H9 (cell line): ENCODE data around the gene DACT2. TPM values are rescaled to one million over a fixed set of nuclear protein-coding genes. Genes with fewer than 3 reads are reported as not detected.

Source experiments
- DNase-seq: peaks from one replicate; pipeline ENCODE4 v3.0.0-alpha.2; 2017
- H2AFZ ChIP-seq: one replicate; pipeline ENCODE4 v1.6.1; 2013; ENCODE audit warnings: mild to moderate bottlenecking, low read length, control low read depth, moderate library complexity
- H2AK5ac ChIP-seq: 2 replicates; pipeline ENCODE4 v1.6.1; 2013; ENCODE audit warnings: low read length, control low read depth, mixed read lengths; ENCODE audit not compliant: insufficient read length
- H2BK120ac ChIP-seq: one replicate; pipeline ENCODE4 v1.6.1; 2013; ENCODE audit warnings: low read depth, mild to moderate bottlenecking, low read length, control low read depth, inconsistent platforms; ENCODE audit not compliant: poor library complexity, severe bottlenecking
- H2BK12ac ChIP-seq: 2 replicates; pipeline ENCODE4 v1.6.1; 2013; ENCODE audit warnings: low read length, control low read depth, mixed read lengths, low read depth; ENCODE audit not compliant: insufficient read length
- H2BK15ac ChIP-seq: 2 replicates; pipeline ENCODE4 v1.6.1; 2013; ENCODE audit warnings: low read depth, low read length, control low read depth
- H2BK20ac ChIP-seq: one replicate; pipeline ENCODE4 v1.6.1; 2013; ENCODE audit warnings: low read depth, mild to moderate bottlenecking, low read length, control low read depth, inconsistent platforms; ENCODE audit not compliant: poor library complexity, severe bottlenecking
- H2BK5ac ChIP-seq: 2 replicates; pipeline ENCODE4 v1.6.1; 2013; ENCODE audit warnings: low read length, control low read depth, mixed read lengths; ENCODE audit not compliant: insufficient read length
- H3K14ac ChIP-seq: 2 replicates; pipeline ENCODE4 v1.6.1; 2013; ENCODE audit warnings: low read length, control low read depth; ENCODE audit not compliant: insufficient read depth
- H3K18ac ChIP-seq: 2 replicates; pipeline ENCODE4 v1.6.1; 2013; ENCODE audit warnings: low read depth, mild to moderate bottlenecking, mixed read lengths, low read length, control low read depth; ENCODE audit not compliant: insufficient read length
- H3K23ac ChIP-seq: 2 replicates; pipeline ENCODE4 v1.6.1; 2013; ENCODE audit warnings: low read length, control low read depth, mixed read lengths, low read depth; ENCODE audit not compliant: insufficient read length
- H3K23me2 ChIP-seq: 2 replicates; pipeline ENCODE4 v1.6.1; 2013; ENCODE audit warnings: low read depth, mild to moderate bottlenecking, mixed read lengths, low read length, control low read depth; ENCODE audit not compliant: insufficient read length, poor library complexity, severe bottlenecking
- H3K27ac ChIP-seq: 2 replicates; pipeline ENCODE4 v1.5.1; 2013; ENCODE audit warnings: low read length, control low read depth, mixed read lengths, low read depth; ENCODE audit not compliant: insufficient read length
- H3K27me3 ChIP-seq: 2 replicates; pipeline ENCODE4 v1.6.1; 2013; ENCODE audit warnings: low read length, control low read depth, inconsistent platforms; ENCODE audit not compliant: insufficient read depth
- H3K4ac ChIP-seq: 2 replicates; pipeline ENCODE4 v1.6.1; 2013; ENCODE audit warnings: low read depth, mild to moderate bottlenecking, control low read depth, inconsistent platforms, low read length, moderate library complexity
- H3K4me1 ChIP-seq: 2 replicates; pipeline ENCODE4 v1.6.1; 2013; ENCODE audit warnings: low read length, control low read depth, inconsistent platforms; ENCODE audit not compliant: insufficient read depth
- H3K4me2 ChIP-seq: 2 replicates; pipeline ENCODE4 v1.6.1; 2013; ENCODE audit warnings: low read length, control low read depth, mixed read lengths; ENCODE audit not compliant: insufficient read length, insufficient read depth
- H3K56ac ChIP-seq: 2 replicates; pipeline ENCODE4 v1.6.1; 2013; ENCODE audit warnings: low read depth, mild to moderate bottlenecking, mixed read lengths, low read length, control low read depth; ENCODE audit not compliant: insufficient read length
- H3K79me1 ChIP-seq: 2 replicates; pipeline ENCODE4 v1.6.1; 2013; ENCODE audit warnings: low read depth, mild to moderate bottlenecking, moderate library complexity, low read length, control low read depth, inconsistent platforms; ENCODE audit not compliant: insufficient read depth, poor library complexity, severe bottlenecking
- H3K79me2 ChIP-seq: 2 replicates; pipeline ENCODE4 v1.6.1; 2013; ENCODE audit warnings: low read length, control low read depth, inconsistent platforms; ENCODE audit not compliant: insufficient read depth
- H3K9ac ChIP-seq: 2 replicates; pipeline ENCODE4 v1.6.1; 2013; ENCODE audit warnings: low read length, control low read depth, mixed read lengths; ENCODE audit not compliant: insufficient read length; ENCODE audit errors: extremely low read depth
- H3K9me3 ChIP-seq: one replicate; pipeline ENCODE4 v1.6.1; 2013; ENCODE audit warnings: low read depth, low read length, inconsistent platforms; ENCODE audit not compliant: control insufficient read depth
- H3T11ph ChIP-seq: one replicate; pipeline ENCODE4 v1.6.1; 2013; ENCODE audit warnings: mild to moderate bottlenecking, low read length, control low read depth, inconsistent platforms
- H4K20me1 ChIP-seq: one replicate; pipeline ENCODE4 v1.6.1; 2013; ENCODE audit not compliant: control insufficient read depth, insufficient read length, insufficient read depth
- H4K5ac ChIP-seq: 2 replicates; pipeline ENCODE4 v1.6.1; 2013; ENCODE audit warnings: low read depth, mild to moderate bottlenecking, mixed read lengths, low read length, control low read depth; ENCODE audit not compliant: insufficient read length
- H4K8ac ChIP-seq: replicated peaks from 2 replicates; pipeline ENCODE4 v1.6.1; 2013; ENCODE audit warnings: low read length, control low read depth, mixed read lengths, low read depth; ENCODE audit not compliant: insufficient read length
- H4K91ac ChIP-seq: 2 replicates; pipeline ENCODE4 v1.6.1; 2013; ENCODE audit warnings: low read depth, mild to moderate bottlenecking, moderate library complexity, mixed read lengths, low read length, control low read depth; ENCODE audit not compliant: insufficient read length
- H3K27ac Mint-ChIP-seq, 3 experiments: 2 replicates in 2 of 3; 3 replicates in 1 of 3; pipeline ENCODE4 v1.8.0; 2020 to 2021; ENCODE audit warnings: mixed read lengths in 3 of 3, mild to moderate bottlenecking in 1 of 3, moderate library complexity in 1 of 3
- H3K27me3 Mint-ChIP-seq: 2 replicates; pipeline ENCODE4 v1.8.0; 2021; ENCODE audit warnings: low read depth, mild to moderate bottlenecking, moderate library complexity, mixed read lengths
- H3K36me3 Mint-ChIP-seq, 3 experiments: 2 replicates in 2 of 3; 3 replicates in 1 of 3; pipeline ENCODE4 v1.8.0; 2020 to 2021; ENCODE audit warnings: low read depth in 3 of 3, mixed read lengths in 3 of 3; ENCODE audit not compliant: insufficient read depth in 1 of 3
- H3K4me1 Mint-ChIP-seq, 2 experiments: 2 replicates each; pipeline ENCODE4 v1.8.0; 2020; ENCODE audit warnings: mixed read lengths in 2 of 2
- H3K4me3 Mint-ChIP-seq, 2 experiments: 2 replicates in 1 of 2; 3 replicates in 1 of 2; pipeline ENCODE4 v1.8.0; 2020 to 2021; ENCODE audit warnings: mild to moderate bottlenecking in 2 of 2, mixed read lengths in 2 of 2, moderate library complexity in 1 of 2
- H3K9me3 Mint-ChIP-seq, 2 experiments: 2 replicates in 1 of 2; 3 replicates in 1 of 2; pipeline ENCODE4 v1.8.0; 2020; ENCODE audit warnings: mild to moderate bottlenecking in 2 of 2, mixed read lengths in 2 of 2, moderate library complexity in 1 of 2
- CTCF ChIP-seq: fragments of 200-600 bp; sonication (generic); conservative IDR thresholded peaks from 3 replicates; pipeline ENCODE4 v1.8.0; 2021; ENCODE audit warnings: antibody characterized with exemption, mild to moderate bottlenecking
- WGBS: extraction: QIAGEN DNeasy Blood & Tissue Kit; methylation state at CpG from one replicate; pipeline ENCODE4 v1.1.7; 2013; ENCODE audit warnings: missing lambda C conversion rate, low lambda C conversion rate, mixed read lengths; ENCODE audit not compliant: insufficient read length; ENCODE audit errors: extremely low coverage; 5-methylcytosine and 5-hydroxymethylcytosine counted together
- total RNA-seq: library from RNA; stranded (reverse); gene quantifications from 2 replicates; pipeline ENCODE4 v1.2.1, GENCODE V29; 2021

DACT2 gene
- total RNA-seq, 1 experiment from 2014 or later = 1.8 TPM

DNA sequence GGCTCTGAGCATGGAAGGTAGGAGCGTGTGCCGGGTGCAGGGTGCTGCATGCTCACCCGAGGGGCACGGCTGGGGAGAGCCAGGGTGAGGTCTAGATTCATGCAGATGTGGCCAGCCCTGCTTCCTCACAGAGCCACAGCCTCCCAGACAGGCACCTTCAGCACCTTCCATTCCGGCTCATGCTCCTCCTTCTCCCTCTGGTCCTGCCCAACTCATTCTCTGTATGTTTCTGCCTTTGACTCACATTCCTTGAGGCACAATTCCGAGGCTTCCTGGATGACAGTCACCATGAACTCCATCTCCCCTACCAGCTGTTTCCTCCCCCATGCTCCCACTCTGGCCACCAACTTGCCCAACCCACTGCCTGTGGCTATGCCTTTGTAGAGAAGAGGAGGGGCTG lies 35.4 kb downstream of the DACT2 start:
- Histone ChIP-seq H3T11ph (no peak overlapping the region), H3K56ac (no peak overlapping the region)

More for the DNA sequence above, 35.4 kb downstream of the DACT2 start:
- no peak overlapping the region for H2BK20ac ChIP-seq
- no peak overlapping the region for H2BK120ac ChIP-seq
- no peak overlapping the region for H3K27ac ChIP-seq
- no peak overlapping the region for H4K8ac ChIP-seq
- no peaks in the 10 kb centered on the region for H3K27me3 ChIP-seq
- H3K4ac ChIP-seq = no peak overlapping the region
- no peak overlapping the region for H3K9ac ChIP-seq
- no peak overlapping the region for H4K91ac ChIP-seq
- H3K18ac ChIP-seq = no peak overlapping the region
- Mint-ChIP-seq H3K4me3 (no peak overlapping the region), H3K4me1 (peaks cover 2% of the 10 kb centered on the region in 2 experiments; a peak in 1 of 4 replicates), H3K27ac (no peak overlapping the region), H3K36me3 (no peaks in the 10 kb centered on the region; a peak in 1 of 7 replicates), H3K27me3 (peaks cover 25% of the 10 kb centered on the region), H3K9me3 (no peaks in the 10 kb centered on the region)
- no peaks in the 10 kb centered on the region for H3K9me3 ChIP-seq
- no peak for TF ChIP-seq CTCF
- no peaks in the 10 kb centered on the region for H3K79me2 ChIP-seq
- H3K4me2 ChIP-seq = no peak overlapping the region
- no peak for DNase-seq
- no peak overlapping the region for H2AFZ ChIP-seq
- H2AK5ac ChIP-seq = no peak overlapping the region
- H3K14ac ChIP-seq = no peak overlapping the region; the same call in 1 of the 2 replicates
- no peak overlapping the region for H2BK15ac ChIP-seq
- no peak overlapping the region for H4K5ac ChIP-seq
- H3K23me2 ChIP-seq = no peaks in the 10 kb centered on the region
- H3K79me1 ChIP-seq = no peaks in the 10 kb centered on the region
- H4K20me1 ChIP-seq = no peaks in the 10 kb centered on the region
- no peak overlapping the region for H2BK12ac ChIP-seq
- no peaks in the 10 kb centered on the region for H3K4me1 ChIP-seq
- no peak overlapping the region for H3K23ac ChIP-seq
- no peak overlapping the region for H2BK5ac ChIP-seq
- no CpG with 5 or more reads among the region's 6 CpGs for WGBS
